Ishikawa (cell line): Measurements from ENCODE around the gene TENT5A.

Experiments
- CEBPB ChIP-seq: IDR thresholded peaks from 2 replicates; pipeline ENCODE4 v1.6.1; 2012
- CREB1 ChIP-seq: IDR thresholded peaks from 2 replicates; pipeline ENCODE4 v1.6.1; 2012; ENCODE audit warnings: low read depth
- EGR1 ChIP-seq: IDR thresholded peaks from 2 replicates; pipeline ENCODE4 v1.6.1; 2012
- EP300 ChIP-seq: IDR thresholded peaks from 2 replicates; pipeline ENCODE4 v1.6.1; 2012; ENCODE audit warnings: borderline replicate concordance
- FOXM1 ChIP-seq: IDR thresholded peaks from 2 replicates; pipeline ENCODE4 v1.6.1; 2012; ENCODE audit warnings: low read depth, borderline replicate concordance
- NFIC ChIP-seq: IDR thresholded peaks from 2 replicates; pipeline ENCODE4 v1.6.1; 2012
- RAD21 ChIP-seq: IDR thresholded peaks from 2 replicates; pipeline ENCODE4 v1.6.1; 2012; ENCODE audit warnings: low read depth
- TAF1 ChIP-seq: IDR thresholded peaks from 2 replicates; pipeline ENCODE4 v1.6.1; 2012; ENCODE audit warnings: low read depth, mild to moderate bottlenecking
- TCF12 ChIP-seq: IDR thresholded peaks from 2 replicates; pipeline ENCODE4 v1.6.1; 2012; ENCODE audit warnings: low read depth
- TEAD4 ChIP-seq: IDR thresholded peaks from 2 replicates; pipeline ENCODE4 v1.6.1; 2012
- YY1 ChIP-seq: IDR thresholded peaks from 2 replicates; pipeline ENCODE4 v1.6.1; 2012; ENCODE audit warnings: low read depth
- ZBTB7A ChIP-seq: IDR thresholded peaks from 2 replicates; pipeline ENCODE4 v1.6.1; 2012; ENCODE audit warnings: low read depth
- TF ChIP-seq, protein P1 (sequence below): IDR thresholded peaks from 2 replicates; pipeline ENCODE4 v1.6.1; 2012
- TF ChIP-seq, protein P2 (sequence below): IDR thresholded peaks from 2 replicates; pipeline ENCODE4 v1.6.1; 2012; ENCODE audit warnings: low read depth, mild to moderate bottlenecking
- TF ChIP-seq, protein P3 (sequence below): IDR thresholded peaks from 2 replicates; pipeline ENCODE4 v1.6.1; 2012

Gene TENT5A

DNA sequence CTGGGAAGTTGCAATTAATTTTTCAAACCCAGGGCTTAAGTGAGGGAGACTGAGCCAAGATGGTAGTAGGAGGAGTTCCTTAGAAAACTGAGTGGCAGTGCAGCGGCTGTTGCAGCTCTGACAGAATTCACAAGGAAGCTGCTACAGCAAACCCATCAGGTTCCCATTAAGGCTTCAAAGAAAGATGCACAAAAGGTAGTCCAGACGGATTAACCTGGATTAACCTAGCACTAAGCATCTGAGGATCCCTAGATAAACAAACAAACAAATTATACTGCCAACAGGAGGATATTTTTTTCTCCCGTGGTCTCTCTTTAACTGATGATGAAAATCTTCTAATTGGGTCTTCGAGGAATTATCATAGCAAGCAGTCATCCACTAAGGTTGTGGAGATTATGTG is 5.2 kb downstream of the TENT5A start:
- TF ChIP-seq EP300 (no peak), TAF1 (no peak), CREB1 (no peak), EGR1 (no peak), TEAD4 (no peak), YY1 (no peak), TCF12 (no peak)
- TF ChIP-seq, protein P1, sequence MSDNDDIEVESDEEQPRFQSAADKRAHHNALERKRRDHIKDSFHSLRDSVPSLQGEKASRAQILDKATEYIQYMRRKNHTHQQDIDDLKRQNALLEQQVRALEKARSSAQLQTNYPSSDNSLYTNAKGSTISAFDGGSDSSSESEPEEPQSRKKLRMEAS = no peak
- TF ChIP-seq, protein P2, sequence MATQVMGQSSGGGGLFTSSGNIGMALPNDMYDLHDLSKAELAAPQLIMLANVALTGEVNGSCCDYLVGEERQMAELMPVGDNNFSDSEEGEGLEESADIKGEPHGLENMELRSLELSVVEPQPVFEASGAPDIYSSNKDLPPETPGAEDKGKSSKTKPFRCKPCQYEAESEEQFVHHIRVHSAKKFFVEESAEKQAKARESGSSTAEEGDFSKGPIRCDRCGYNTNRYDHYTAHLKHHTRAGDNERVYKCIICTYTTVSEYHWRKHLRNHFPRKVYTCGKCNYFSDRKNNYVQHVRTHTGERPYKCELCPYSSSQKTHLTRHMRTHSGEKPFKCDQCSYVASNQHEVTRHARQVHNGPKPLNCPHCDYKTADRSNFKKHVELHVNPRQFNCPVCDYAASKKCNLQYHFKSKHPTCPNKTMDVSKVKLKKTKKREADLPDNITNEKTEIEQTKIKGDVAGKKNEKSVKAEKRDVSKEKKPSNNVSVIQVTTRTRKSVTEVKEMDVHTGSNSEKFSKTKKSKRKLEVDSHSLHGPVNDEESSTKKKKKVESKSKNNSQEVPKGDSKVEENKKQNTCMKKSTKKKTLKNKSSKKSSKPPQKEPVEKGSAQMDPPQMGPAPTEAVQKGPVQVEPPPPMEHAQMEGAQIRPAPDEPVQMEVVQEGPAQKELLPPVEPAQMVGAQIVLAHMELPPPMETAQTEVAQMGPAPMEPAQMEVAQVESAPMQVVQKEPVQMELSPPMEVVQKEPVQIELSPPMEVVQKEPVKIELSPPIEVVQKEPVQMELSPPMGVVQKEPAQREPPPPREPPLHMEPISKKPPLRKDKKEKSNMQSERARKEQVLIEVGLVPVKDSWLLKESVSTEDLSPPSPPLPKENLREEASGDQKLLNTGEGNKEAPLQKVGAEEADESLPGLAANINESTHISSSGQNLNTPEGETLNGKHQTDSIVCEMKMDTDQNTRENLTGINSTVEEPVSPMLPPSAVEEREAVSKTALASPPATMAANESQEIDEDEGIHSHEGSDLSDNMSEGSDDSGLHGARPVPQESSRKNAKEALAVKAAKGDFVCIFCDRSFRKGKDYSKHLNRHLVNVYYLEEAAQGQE = no peak
- TF ChIP-seq, protein P3, sequence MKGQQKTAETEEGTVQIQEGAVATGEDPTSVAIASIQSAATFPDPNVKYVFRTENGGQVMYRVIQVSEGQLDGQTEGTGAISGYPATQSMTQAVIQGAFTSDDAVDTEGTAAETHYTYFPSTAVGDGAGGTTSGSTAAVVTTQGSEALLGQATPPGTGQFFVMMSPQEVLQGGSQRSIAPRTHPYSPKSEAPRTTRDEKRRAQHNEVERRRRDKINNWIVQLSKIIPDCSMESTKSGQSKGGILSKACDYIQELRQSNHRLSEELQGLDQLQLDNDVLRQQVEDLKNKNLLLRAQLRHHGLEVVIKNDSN = no peak

DNA sequence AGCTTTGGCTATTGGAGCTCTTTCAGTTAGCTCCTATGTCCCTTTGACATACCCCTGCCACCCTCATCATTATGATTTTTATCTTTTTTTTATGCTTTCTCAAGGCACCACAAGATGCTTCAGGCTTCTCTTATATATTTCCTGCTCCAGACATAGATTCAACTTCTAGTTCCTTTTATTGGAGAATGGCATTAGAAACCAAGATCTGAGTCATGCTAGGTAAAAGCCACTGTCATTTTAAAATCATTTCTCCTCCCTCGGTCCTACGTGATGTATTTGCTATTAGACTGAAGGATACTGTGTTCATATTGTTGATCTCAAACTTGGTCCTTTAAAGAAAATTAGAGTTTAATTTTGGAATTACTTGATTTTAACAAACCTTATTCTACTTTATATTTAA is 8.3 kb downstream of the TENT5A start:
- no peak for TF ChIP-seq EP300
- no peak for TF ChIP-seq YY1
- TF ChIP-seq EGR1 = no peak
- TF ChIP-seq TEAD4 = no peak
- no peak for TF ChIP-seq ZBTB7A
- TF ChIP-seq NFIC = no peak
- TF ChIP-seq, protein P3 = no peak
- TF ChIP-seq FOXM1 = no peak
- TF ChIP-seq TAF1 = no peak
- no peak for TF ChIP-seq TCF12
- TF ChIP-seq, protein P2 = no peak
- no peak for TF ChIP-seq CEBPB
- no peak for TF ChIP-seq CREB1
- TF ChIP-seq RAD21 = no peak

DNA sequence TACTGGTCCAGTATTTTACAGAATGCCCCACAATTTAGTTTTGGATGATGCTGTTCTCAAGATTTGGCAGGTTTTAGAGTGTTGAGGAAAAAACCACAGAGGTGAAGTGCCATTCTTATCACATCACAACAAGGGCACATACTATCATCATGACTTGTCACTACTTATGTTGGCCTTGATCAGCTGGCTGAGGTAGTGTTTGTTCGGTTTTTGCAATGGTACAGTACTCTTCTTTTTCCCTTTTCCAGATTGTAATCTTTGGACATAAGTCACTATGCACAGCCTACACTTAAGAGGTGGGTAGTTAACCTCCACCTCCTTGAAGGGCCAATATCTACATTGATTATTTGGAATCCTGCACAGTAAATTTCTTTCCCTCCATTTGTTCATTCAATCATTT is 8.8 kb downstream of the TENT5A start:
- TF ChIP-seq, protein P1 = no peak
- TF ChIP-seq ZBTB7A = no peak
- no peak for TF ChIP-seq YY1
- no peak for TF ChIP-seq CREB1
- no peak for TF ChIP-seq TCF12
- TF ChIP-seq, protein P2 = no peak
- no peak for TF ChIP-seq CEBPB
- no peak for TF ChIP-seq EGR1

DNA sequence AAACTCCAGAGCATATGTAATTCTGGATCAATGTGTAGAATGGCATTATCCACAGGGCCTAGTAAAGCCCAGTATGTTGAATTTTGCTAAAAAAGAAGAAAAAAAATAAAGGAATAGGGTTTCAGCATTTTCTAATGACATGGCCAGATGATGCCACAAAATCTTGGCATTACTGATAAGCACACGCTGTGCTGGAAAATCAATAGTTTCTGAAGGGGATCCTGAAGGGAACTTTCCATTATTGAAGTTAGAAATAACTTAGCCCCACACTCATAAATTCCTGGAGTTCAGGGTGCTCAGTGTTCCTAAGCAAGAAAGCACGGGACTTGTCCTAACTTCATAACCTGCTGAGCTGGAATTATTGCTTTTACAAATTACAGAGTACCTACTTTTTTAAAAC is 10.8 kb downstream of the TENT5A start:
- TF ChIP-seq, protein P1 = no peak
- no peak for TF ChIP-seq ZBTB7A
- TF ChIP-seq TEAD4 = no peak
- TF ChIP-seq NFIC = no peak
- TF ChIP-seq, protein P3 = no peak
- TF ChIP-seq YY1 = no peak
- TF ChIP-seq FOXM1 = no peak
- TF ChIP-seq TCF12 = no peak
- TF ChIP-seq CREB1 = no peak
- no peak for TF ChIP-seq TAF1
- TF ChIP-seq EP300 = no peak
- TF ChIP-seq, protein P2 = no peak
- no peak for TF ChIP-seq RAD21
- TF ChIP-seq CEBPB = no peak
